ENCODE data around the gene KCNK15.

KCNK15 gene

GRCh38 chr20:44736170-44737021 lies 9.3 kb upstream of the KCNK15 start:
- H3K9me3 Mint-ChIP-seq = peaks cover 7% of the 10 kb centered on the region
- H3K27me3 Mint-ChIP-seq = peaks cover 2% of the 10 kb centered on the region
- DNase-seq (ENCODE audit: low spot score in 2 of 2) = no peak
- peaks cover 13% of the 10 kb centered on the region for H3K4me1 Mint-ChIP-seq
- no peak overlapping the region for H3K27ac Mint-ChIP-seq
- peak; percentile 69 for ATAC-seq (ENCODE audit: low read depth)
- peak overlapping the region; percentile 69 for H3K4me3 Mint-ChIP-seq
- H3K36me3 Mint-ChIP-seq = peaks cover 2% of the 10 kb centered on the region

DNA sequence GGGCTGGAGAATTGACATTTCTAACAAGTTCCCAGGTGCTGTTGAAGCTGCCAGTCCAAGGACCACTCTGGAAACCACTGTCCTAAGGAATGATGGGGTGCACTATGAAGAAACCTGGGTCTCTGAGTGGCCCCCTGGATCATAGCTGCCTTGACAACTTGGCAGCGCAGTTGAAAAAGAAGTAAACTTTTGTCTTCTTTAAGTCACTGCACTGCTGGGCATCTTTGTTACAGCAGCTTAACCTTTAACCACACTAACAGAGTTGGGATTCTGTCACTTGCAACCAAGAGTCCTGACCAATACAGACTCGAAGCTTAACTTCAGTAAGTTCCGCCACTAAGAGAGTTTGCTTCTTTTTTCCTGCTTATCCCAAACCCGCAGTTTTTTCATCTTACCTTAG lies 8.5 kb upstream of the KCNK15 start:
- DNase-seq (ENCODE audit: low spot score in 2 of 2) = no peak
- Mint-ChIP-seq H3K4me1 (peaks cover 13% of the 10 kb centered on the region), H3K27ac (no peak overlapping the region), H3K4me3 (no peak overlapping the region), H3K27me3 (peaks cover 2% of the 10 kb centered on the region), H3K36me3 (peaks cover 2% of the 10 kb centered on the region), H3K9me3 (peaks cover 7% of the 10 kb centered on the region)
- no peak for ATAC-seq (ENCODE audit: low read depth)

DNA sequence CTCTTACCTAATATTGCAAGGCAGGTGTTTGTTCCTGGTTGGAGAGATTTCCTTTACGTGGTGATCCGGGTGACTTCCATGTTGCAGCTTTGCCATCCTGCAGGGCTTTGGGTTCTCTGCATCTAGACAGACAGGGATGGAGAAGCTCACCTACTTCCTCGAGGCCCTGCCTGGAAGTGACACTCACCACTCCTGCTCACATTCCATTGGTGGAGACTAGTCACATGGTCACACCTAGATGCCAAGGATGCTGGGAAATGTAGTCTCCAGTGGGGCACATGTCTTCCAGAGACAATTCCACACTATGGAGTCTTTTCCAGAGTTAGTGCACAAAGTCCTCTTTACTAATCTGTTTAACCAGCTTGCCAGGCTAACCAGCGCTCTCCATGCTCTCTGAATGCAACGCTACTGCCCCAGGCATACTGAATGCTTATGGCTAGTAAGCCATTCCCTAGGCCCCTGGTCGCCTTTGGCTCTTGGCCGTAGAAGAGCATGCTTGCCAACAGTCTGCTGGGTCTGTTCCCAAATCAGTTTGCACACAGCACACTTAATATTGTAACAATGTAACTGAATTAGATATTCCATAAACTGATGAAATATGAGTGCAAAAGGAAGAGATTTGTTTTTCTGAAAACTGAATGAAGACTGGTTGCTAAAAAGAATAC lies 6.7 kb upstream of the KCNK15 start:
- ATAC-seq (ENCODE audit: low read depth) = peak; percentile 60
- peaks cover 2% of the 10 kb centered on the region for H3K36me3 Mint-ChIP-seq
- H3K9me3 Mint-ChIP-seq = peaks cover 7% of the 10 kb centered on the region

DNA sequence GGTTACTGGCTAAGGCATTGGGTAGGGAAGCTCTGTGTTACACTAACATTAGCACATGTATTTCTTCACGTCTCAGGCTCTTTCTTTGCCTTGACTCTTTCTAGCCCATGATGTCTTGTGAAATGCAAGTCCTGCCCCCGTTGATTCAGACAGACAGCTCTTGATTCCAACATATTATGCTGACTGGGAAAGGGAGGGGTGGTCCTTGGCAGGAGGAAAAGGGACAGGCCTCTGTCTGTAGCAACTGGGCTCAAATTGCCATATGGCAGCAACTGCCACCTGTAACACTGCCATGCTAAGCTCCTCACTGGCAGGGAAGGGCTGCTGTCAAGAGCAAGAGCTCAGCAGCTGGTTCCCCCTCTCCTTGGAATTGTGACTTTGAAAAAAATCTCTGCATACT lies 5.7 kb upstream of the KCNK15 start:
- Mint-ChIP-seq H3K9me3 (peaks cover 7% of the 10 kb centered on the region), H3K27me3 (peaks cover 4% of the 10 kb centered on the region), H3K27ac (no peak overlapping the region), H3K36me3 (peaks cover 2% of the 10 kb centered on the region), H3K4me3 (no peak overlapping the region), H3K4me1 (peaks cover 13% of the 10 kb centered on the region)
- ATAC-seq (ENCODE audit: low read depth) (no peak), DNase-seq (ENCODE audit: low spot score in 2 of 2) (no peak)

More for the DNA sequence above, 6.7 kb upstream of the KCNK15 start:
- no peak for DNase-seq (ENCODE audit: low spot score in 2 of 2)
- no peak overlapping the region for H3K27ac Mint-ChIP-seq
- H3K4me1 Mint-ChIP-seq = peaks cover 13% of the 10 kb centered on the region
- peak overlapping the region; percentile 17 for H3K4me3 Mint-ChIP-seq
- H3K27me3 Mint-ChIP-seq = peaks cover 2% of the 10 kb centered on the region

DNA sequence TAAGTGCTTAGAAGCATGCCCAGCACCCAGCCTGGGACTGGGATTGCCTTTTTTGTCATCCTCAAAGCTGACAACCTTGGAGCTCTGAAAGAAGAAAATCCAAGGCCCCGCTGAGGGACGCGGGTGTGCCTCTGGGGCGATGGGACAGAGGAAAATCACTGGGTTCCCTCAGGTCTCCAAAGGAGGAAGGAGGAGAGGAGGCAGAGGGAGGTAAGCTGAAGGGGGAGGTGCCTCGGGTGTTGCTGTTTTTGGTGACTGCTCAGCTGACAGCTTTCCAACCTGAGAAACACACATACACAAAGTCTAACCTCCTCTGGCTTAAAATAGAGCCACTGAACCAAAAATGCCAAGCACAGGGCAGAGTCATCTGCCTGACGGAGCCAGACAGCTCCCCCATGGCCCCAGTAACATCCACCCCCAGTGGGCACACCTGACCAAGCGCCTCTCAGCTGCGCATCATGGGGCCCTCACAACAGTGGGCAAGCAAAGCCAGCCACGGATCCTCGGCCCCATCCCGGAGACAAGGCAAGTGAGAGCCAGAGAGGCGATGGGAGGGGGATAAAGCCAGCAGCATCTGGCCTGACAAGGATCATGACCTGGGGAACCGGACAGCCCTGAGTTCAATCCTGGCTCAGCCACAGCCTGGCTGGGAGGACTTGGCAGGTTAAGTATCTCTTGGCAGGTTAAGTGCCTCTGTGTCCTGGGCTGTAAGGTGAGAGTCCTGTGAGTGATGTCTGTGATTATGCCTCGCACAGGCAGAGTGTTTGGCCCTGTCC lies 3.2 kb upstream of the KCNK15 start:
- H3K36me3 Mint-ChIP-seq = no peaks in the 10 kb centered on the region
- peaks cover 10% of the 10 kb centered on the region for H3K27me3 Mint-ChIP-seq
- peaks cover 3% of the 10 kb centered on the region for H3K9me3 Mint-ChIP-seq
- H3K4me3 Mint-ChIP-seq = no peak overlapping the region
- no peak for DNase-seq (ENCODE audit: low spot score in 2 of 2)
- no peak overlapping the region for H3K27ac Mint-ChIP-seq
- no peak for ATAC-seq (ENCODE audit: low read depth)
- H3K4me1 Mint-ChIP-seq = peaks cover 10% of the 10 kb centered on the region

- no peak for ATAC-seq (ENCODE audit: low read depth)
- Mint-ChIP-seq H3K9me3 (peaks cover 3% of the 10 kb centered on the region), H3K27me3 (peaks cover 10% of the 10 kb centered on the region), H3K27ac (no peak overlapping the region), H3K4me1 (peaks cover 10% of the 10 kb centered on the region), H3K36me3 (no peaks in the 10 kb centered on the region), H3K4me3 (no peak overlapping the region)
- no peak for DNase-seq (ENCODE audit: low spot score in 2 of 2)
Measured at GRCh38 chr20:44743080-44743701, 2.5 kb upstream of the KCNK15 start.

DNA sequence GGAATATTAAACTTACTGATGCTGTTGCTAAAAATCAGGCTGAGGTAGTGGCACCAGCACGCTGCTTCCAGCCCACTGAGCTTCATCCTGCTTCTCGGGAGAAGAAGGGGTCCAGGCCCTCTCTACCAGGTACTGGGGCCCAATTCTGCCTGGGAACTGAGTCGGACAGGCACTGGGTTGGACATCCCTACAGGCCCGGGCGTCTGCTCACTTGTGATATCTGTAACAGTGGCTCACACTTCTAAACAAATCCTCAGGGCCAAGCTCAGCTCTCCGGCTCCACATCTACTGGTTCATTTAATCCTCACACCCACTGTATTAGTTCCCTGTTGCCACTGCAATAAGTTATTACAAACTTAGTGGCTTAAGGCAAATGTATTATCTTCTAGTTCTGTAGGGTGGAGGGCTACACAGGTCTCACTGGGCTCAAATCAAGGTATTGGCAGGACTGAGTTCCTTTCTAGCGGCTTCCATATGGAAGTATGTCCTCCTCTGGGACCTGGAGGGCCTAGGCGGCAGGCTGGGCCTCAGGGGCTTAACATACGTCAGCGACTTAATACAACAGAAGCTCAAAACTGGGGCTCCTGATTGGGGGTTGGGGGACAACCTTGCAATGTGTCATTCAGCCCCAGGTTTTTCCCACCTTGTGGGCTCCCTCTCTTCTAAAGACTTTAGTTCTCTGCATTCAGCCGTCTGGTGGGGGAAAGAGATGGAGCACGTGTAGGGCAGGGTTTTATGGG lies 1.6 kb upstream of the KCNK15 start:
- Mint-ChIP-seq H3K9me3 (no peaks in the 10 kb centered on the region), H3K27me3 (peaks cover 11% of the 10 kb centered on the region), H3K4me3 (no peak overlapping the region), H3K27ac (no peak overlapping the region), H3K36me3 (no peaks in the 10 kb centered on the region), H3K4me1 (peaks cover 6% of the 10 kb centered on the region)
- ATAC-seq (ENCODE audit: low read depth) (no peak), DNase-seq (ENCODE audit: low spot score in 2 of 2) (no peak)

- ATAC-seq (ENCODE audit: low read depth) (no peak), DNase-seq (ENCODE audit: low spot score in 2 of 2) (no peak)
- H3K9me3 Mint-ChIP-seq = no peaks in the 10 kb centered on the region
- H3K27me3 Mint-ChIP-seq = peaks cover 18% of the 10 kb centered on the region
- no peak overlapping the region for H3K27ac Mint-ChIP-seq
- no peaks in the 10 kb centered on the region for H3K36me3 Mint-ChIP-seq
- peak overlapping the region; percentile 78 for H3K4me3 Mint-ChIP-seq
- H3K4me1 Mint-ChIP-seq = peaks cover 5% of the 10 kb centered on the region
Measured at GRCh38 chr20:44745122-44745597, 505 bp upstream of the KCNK15 start.

GRCh38 chr20:44746367-44747165 lies 901 bp downstream of the KCNK15 start:
- ATAC-seq (ENCODE audit: low read depth) (no peak), DNase-seq (ENCODE audit: low spot score in 2 of 2) (no peak)
- Mint-ChIP-seq H3K27ac (no peak overlapping the region), H3K27me3 (peaks cover 20% of the 10 kb centered on the region), H3K36me3 (no peaks in the 10 kb centered on the region), H3K4me1 (peaks cover 5% of the 10 kb centered on the region), H3K9me3 (no peaks in the 10 kb centered on the region), H3K4me3 (peak overlapping the region; percentile 66)

- DNase-seq (ENCODE audit: low spot score in 2 of 2) = peak; percentile 45 to 50
- ATAC-seq (ENCODE audit: low read depth) = peak; percentile 57
- Mint-ChIP-seq H3K4me3 (peak overlapping the region; percentile 3), H3K27ac (no peak overlapping the region), H3K36me3 (no peaks in the 10 kb centered on the region), H3K27me3 (peaks cover 20% of the 10 kb centered on the region), H3K4me1 (peaks cover 5% of the 10 kb centered on the region), H3K9me3 (no peaks in the 10 kb centered on the region)
Measured at GRCh38 chr20:44747166-44748004, 1.7 kb downstream of the KCNK15 start.

GRCh38 chr20:44748005-44748370 lies 2.3 kb downstream of the KCNK15 start:
- Mint-ChIP-seq H3K27ac (no peak overlapping the region), H3K4me3 (no peak overlapping the region), H3K9me3 (no peaks in the 10 kb centered on the region), H3K36me3 (no peaks in the 10 kb centered on the region), H3K27me3 (peaks cover 20% of the 10 kb centered on the region), H3K4me1 (peaks cover 5% of the 10 kb centered on the region)
- ATAC-seq (ENCODE audit: low read depth) = no peak
- no peak for DNase-seq (ENCODE audit: low spot score in 2 of 2)
